GM18498 (cell line): ENCODE results near the gene HDHD3.

Experiments
- ATAC-seq: cut with Tn5 transposase; IDR thresholded peaks from one replicate; pipeline ENCODE4 v1.9.1; 2021; ENCODE audit warnings: mild to moderate bottlenecking, moderate library complexity; ENCODE audit not compliant: unreplicated experiment

The HDHD3 gene

DNA sequence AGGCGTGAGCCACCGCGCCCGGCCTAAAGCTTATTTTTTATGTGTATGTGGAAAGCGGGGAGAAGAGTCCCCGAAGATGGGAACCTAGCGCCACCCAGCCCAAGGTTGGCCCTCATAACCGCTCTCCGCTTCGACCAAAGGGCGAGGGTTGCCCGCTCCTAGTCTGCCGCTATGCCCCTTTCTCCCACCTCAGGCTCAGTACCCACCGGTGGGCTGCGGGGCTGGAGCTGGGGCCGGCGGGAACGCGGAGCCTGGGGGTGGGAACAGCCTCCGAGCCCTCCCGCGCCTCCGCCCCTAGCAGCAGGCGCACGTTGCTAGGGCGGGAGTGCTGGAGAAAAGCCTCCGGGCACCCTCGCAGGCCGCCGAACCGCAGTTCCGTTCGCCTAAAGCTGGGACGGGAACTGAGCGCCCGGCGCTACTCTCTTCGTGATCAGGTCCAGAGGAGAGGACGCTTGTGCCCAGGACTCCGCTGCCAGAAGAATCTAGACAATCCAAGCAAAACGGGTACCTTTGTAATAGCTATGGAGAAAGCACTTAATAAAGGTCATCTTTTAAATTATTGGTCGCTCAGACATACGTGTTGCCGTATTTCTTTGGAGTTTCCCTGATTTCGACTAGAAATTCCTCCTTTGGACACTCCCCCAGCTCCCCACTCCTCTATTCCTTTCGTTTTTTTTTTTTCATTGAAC, 36.6 kb downstream of the HDHD3 start, which contains the start of gene WDR31:
TSS of gene WDR31 (minus strand) at position 265 of the 689 bp plus-strand sequence. CDS start 8,253 bp downstream, outside the sequence.
- ATAC-seq = peak; percentile 98

DNA sequence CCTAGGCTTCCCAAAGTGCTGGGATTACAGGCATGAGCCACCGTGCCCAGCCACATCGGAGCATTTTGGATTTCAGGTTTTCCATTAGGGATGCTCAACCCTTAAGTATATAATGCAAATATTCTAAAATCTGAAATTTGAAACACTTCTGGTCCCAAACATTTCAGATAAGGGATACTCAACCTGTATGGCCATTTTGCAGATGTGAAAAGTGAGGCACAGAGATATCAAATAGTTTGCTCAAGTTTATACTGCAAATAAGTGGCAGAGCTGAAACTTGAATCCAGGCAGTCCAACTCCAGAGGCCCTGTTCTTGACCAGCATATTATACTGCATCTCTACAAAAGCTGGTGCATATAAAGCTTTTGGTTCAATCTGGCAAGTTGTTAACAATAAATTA, 39.1 kb downstream of the HDHD3 start:
- ATAC-seq = no peak

DNA sequence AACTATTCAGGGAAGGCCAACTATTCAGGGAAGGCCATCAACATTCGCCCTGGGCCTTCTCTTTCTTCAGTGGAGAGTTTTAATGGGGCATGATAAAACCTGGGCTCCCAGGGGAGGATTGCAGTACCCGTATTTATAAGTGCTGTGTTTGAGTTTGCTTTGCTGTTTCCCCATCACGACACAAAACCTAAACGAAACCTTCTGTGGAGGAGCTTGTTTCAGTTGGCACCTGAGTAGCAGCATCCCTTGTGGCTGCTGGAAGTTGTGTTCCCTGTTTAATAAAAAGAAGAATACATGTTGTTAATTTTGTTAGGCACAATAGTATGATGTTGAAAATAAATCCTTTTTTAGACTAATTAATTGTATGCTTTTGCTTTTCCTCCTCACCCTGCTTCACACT, 45.0 kb downstream of the HDHD3 start:
- ATAC-seq = no peak

DNA sequence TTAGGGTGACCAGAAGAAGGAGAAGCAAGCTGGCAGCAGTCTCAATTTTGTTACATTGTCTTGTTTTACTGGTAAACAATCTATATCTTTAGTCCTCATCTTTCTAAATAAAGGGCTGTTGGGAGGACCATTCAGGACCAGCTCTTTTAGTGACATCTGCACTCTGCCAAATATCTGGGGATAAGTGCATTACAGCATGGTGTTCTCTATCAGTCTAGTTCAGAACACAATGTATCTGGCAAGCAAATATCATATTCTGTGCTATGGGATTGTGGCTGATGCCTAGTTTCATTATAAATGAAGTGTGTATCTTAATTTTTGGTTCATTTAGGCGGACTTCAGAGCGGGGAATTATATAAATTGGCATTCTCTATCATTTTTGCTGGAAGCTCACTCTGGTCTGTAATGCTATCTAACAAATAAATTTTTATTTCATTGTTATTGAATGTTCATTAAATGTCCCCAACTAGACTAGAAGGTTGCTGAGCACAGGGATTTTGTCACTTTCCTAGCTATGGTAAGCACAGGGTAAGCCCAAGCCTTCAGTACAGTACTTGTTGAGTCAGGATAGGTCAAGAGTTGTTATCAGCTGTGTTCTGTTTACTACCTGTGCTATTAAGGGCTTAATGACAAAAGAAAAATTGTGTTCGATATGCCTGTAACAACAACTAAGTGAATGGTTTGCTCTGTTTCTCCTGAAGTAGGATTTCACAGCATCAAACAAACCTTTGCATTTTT, 48.6 kb downstream of the HDHD3 start:
- ATAC-seq = no peak

DNA sequence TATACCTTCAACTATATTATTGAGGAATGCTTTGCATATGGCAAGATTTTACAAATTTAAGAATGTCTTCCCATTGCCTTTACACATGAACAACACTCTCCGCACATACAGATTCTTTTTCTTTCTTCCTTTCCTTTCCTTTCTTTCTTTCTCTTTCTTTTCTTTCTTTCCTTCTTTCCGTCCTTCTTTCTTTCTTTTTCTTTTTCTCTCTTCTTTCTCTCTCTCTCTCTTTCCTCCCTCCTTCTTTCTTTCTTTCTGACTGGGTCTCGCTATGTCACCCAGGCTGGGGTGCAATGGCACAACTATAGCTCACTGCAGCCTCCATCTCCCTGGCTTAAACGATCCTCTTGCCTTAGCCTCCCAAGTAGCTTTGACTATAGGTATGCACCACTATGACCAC, 50.6 kb downstream of the HDHD3 start:
- ATAC-seq = no peak
